RCC 7860 (cell line): Measurements from ENCODE around the gene PPP2CA.
"Not testable (repeated sequence)": the region's sequence is repeated elsewhere in the genome, so short reads cannot be mapped to it uniquely, and the experiment has no call there.

Source experiments
- DNase-seq: peaks from one replicate; pipeline ENCODE4 v3.0.0-alpha.2; 2015; ENCODE audit warnings: low spot score
- FAIRE-seq: peaks from 2 replicates; lab custom pipeline; 2012; peaks lifted over from hg19 to GRCh38; lab: Jason Lieb, UNC

PPP2CA gene

GRCh38 chr5:134203630-134204029, 22.2 kb downstream of the PPP2CA start:
- no peak for DNase-seq
- FAIRE-seq, result no peak

- DNase-seq (no peak), FAIRE-seq (no peak)
Observed at GRCh38 chr5:134195666-134196065, 30.2 kb downstream of the PPP2CA start.

GRCh38 chr5:134189031-134189430, 36.8 kb downstream of the PPP2CA start:
- DNase-seq (no peak), FAIRE-seq (no peak)

- FAIRE-seq (no peak), DNase-seq (no peak)
Observed at GRCh38 chr5:134188092-134188491, 37.8 kb downstream of the PPP2CA start.

GRCh38 chr5:134184155-134185135, 41.4 kb downstream of the PPP2CA start:
- FAIRE-seq, result no peak
- DNase-seq, result peak; percentile 56

GRCh38 chr5:134183481-134183880, 42.4 kb downstream of the PPP2CA start:
- DNase-seq (no peak), FAIRE-seq (no peak)

- no peak for DNase-seq
- FAIRE-seq, result no peak
Observed at GRCh38 chr5:134178096-134178419, 47.8 kb downstream of the PPP2CA start.

GRCh38 chr5:134177369-134178095, 48.3 kb downstream of the PPP2CA start:
- DNase-seq (no peak), FAIRE-seq (no peak)

GRCh38 chr5:134176511-134177368, 49.1 kb downstream of the PPP2CA start, which contains the start of gene SKP1:
Gene SKP1, minus strand, starts transcription at chr5:134176950. Its CDS starts 2,928 bp downstream, at chr5:134174022.
- no peak for FAIRE-seq
- DNase-seq, result peak; percentile 74

- FAIRE-seq, result no peak
Observed at GRCh38 chr5:134175921-134176510, 49.9 kb downstream of the PPP2CA start.

GRCh38 chr5:134174841-134175839, 50.7 kb downstream of the PPP2CA start:
- FAIRE-seq, result peak; percentile 68
- peak; percentile 20 for DNase-seq

More at GRCh38 chr5:134175921-134176510, 49.9 kb downstream of the PPP2CA start:
- no peak for DNase-seq

- FAIRE-seq (no peak), DNase-seq (no peak)
Observed at GRCh38 chr5:134171972-134172371, 53.9 kb downstream of the PPP2CA start.

GRCh38 chr5:134162592-134162991, 63.3 kb downstream of the PPP2CA start:
- DNase-seq (no peak), FAIRE-seq (no peak)

GRCh38 chr5:134161513-134162395, 64.1 kb downstream of the PPP2CA start:
- DNase-seq (no peak), FAIRE-seq (no peak)

- FAIRE-seq (no peak), DNase-seq (no peak)
Observed at GRCh38 chr5:134153657-134154056, 72.2 kb downstream of the PPP2CA start.

- FAIRE-seq, result no peak
Observed at GRCh38 chr5:134153241-134153640, 72.6 kb downstream of the PPP2CA start.

GRCh38 chr5:134152173-134152832, 73.6 kb downstream of the PPP2CA start:
- DNase-seq, FAIRE-seq: not testable (repeated sequence)

More at GRCh38 chr5:134153241-134153640, 72.6 kb downstream of the PPP2CA start:
- no peak for DNase-seq

GRCh38 chr5:134151723-134152122, 74.2 kb downstream of the PPP2CA start:
- DNase-seq, result no peak
- no peak for FAIRE-seq
